ENCODE results near the gene PTPRG.

Gene PTPRG

DNA sequence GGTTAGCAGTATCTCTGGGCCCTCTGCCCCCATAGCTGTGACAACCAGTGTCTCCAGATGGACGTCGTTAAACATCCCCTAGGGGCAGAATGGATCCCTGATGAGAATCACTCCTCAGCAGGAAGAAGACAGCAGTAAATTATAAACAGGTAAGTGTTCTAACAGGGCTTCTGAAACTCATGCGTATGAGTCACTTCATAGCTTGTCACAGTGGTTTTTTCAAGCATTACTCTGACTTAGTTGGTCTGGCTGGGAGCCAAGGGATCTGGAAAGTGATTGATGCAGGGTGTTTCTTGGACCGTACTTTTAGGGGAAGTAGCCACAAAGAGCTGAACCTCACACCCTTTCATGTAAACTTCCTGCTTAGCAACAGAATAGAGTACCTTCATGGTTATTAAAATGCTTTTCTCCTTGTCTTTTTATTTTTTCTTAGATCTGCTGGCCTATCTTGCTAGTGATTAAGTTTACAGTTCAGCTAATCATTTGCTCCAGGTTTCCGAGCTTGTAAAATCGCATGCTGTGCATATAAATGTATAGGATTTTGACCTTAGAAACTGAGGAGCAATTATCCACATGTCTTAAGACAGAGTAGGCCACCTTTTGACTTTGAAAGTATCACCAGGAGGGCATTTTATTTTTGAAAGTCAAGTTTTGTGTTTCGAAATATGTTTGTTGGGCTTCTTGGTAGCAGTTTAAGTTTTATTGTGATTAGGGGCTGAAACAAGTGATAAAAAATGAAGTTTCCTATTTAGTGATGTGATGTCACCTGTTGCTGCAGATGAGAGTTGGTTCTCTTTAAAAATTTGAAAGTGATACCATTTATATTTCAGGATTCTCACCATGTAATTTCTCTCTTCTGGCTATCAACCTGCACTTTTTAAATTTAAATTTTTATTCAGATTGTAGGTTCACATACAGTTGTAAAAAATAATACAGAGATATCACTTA lies 333.9 kb downstream of the PTPRG start:
- ATAC-seq (ENCODE audit: low read depth) (peak; percentile 98), DNase-seq (ENCODE audit: low spot score) (peak; percentile 84)
- no peaks in the 10 kb centered on the region for H3K27me3 ChIP-seq (ENCODE audit: insufficient read depth, poor library complexity, severe bottlenecking)
- H3K27ac ChIP-seq (ENCODE audit: poor library complexity, severe bottlenecking) = peak overlapping the region; percentile 29
- TF ChIP-seq, protein P1, sequence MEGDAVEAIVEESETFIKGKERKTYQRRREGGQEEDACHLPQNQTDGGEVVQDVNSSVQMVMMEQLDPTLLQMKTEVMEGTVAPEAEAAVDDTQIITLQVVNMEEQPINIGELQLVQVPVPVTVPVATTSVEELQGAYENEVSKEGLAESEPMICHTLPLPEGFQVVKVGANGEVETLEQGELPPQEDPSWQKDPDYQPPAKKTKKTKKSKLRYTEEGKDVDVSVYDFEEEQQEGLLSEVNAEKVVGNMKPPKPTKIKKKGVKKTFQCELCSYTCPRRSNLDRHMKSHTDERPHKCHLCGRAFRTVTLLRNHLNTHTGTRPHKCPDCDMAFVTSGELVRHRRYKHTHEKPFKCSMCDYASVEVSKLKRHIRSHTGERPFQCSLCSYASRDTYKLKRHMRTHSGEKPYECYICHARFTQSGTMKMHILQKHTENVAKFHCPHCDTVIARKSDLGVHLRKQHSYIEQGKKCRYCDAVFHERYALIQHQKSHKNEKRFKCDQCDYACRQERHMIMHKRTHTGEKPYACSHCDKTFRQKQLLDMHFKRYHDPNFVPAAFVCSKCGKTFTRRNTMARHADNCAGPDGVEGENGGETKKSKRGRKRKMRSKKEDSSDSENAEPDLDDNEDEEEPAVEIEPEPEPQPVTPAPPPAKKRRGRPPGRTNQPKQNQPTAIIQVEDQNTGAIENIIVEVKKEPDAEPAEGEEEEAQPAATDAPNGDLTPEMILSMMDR (IDR thresholded peaks at IDR 0.05; ENCODE audit: poor library complexity, severe bottlenecking) = no peak
- peaks cover 24% of the 10 kb centered on the region for H3K4me1 ChIP-seq (ENCODE audit: insufficient read depth, poor library complexity, severe bottlenecking)
- no peaks in the 10 kb centered on the region for H3K36me3 ChIP-seq (ENCODE audit: low read depth)
- H3K9me3 ChIP-seq (ENCODE audit: severe bottlenecking) = no peaks in the 10 kb centered on the region
- no peak overlapping the region for H3K4me3 ChIP-seq (ENCODE audit: severe bottlenecking)

DNA sequence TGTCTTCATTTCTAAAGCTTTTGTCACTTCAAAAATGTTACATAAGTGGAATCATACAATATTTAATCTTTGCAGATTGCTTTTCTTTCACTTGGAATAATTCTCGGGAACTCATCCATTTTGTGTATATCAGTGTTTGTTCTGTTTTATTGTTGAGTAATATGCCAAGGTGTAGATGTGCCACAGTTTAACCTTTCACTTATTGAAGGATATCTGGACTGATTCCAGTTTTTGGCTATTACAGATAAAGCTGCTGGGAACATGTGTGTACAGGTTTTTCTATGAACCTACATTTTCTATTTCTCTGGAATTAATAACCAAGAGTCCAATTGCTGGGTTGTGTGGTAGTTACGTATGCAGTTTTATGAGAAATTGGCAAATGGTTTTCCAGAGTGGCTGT lies 334.9 kb downstream of the PTPRG start:
- TF ChIP-seq, protein P1 (IDR thresholded peaks at IDR 0.05; ENCODE audit: poor library complexity, severe bottlenecking) = no peak
- no peaks in the 10 kb centered on the region for H3K9me3 ChIP-seq (ENCODE audit: severe bottlenecking)
- H3K4me1 ChIP-seq (ENCODE audit: insufficient read depth, poor library complexity, severe bottlenecking) = peaks cover 24% of the 10 kb centered on the region
- peak overlapping the region; percentile 29 for H3K27ac ChIP-seq (ENCODE audit: poor library complexity, severe bottlenecking)
- DNase-seq (ENCODE audit: low spot score) (no peak), ATAC-seq (ENCODE audit: low read depth) (no peak)
- no peak overlapping the region for H3K4me3 ChIP-seq (ENCODE audit: severe bottlenecking)
- H3K36me3 ChIP-seq (ENCODE audit: low read depth) = no peaks in the 10 kb centered on the region
- no peaks in the 10 kb centered on the region for H3K27me3 ChIP-seq (ENCODE audit: insufficient read depth, poor library complexity, severe bottlenecking)

DNA sequence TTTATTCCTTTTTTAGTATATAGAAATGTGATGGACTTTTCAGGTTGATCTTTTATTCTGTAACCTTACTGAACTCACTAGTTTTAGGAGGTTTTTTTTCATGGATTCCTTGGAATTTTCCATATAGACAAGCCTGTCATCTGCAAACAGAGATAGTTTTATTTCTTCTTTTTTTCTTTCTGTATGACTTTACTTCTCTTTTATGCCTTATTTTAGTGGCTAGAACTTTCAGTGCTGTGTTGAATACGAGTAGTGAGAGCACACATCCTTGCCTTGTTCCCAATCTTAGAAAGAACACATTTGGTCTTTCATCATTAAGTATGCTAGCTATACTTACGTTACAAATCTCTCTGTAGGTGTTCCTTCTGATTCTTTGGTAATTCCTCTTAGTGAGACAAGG lies 336.5 kb downstream of the PTPRG start:
- DNase-seq (ENCODE audit: low spot score) (no peak), ATAC-seq (ENCODE audit: low read depth) (no peak)
- H3K9me3 ChIP-seq (ENCODE audit: severe bottlenecking) = no peaks in the 10 kb centered on the region
- H3K4me3 ChIP-seq (ENCODE audit: severe bottlenecking) = no peak overlapping the region
- H3K4me1 ChIP-seq (ENCODE audit: insufficient read depth, poor library complexity, severe bottlenecking) = peaks cover 24% of the 10 kb centered on the region
- H3K27me3 ChIP-seq (ENCODE audit: insufficient read depth, poor library complexity, severe bottlenecking) = no peaks in the 10 kb centered on the region
- no peaks in the 10 kb centered on the region for H3K36me3 ChIP-seq (ENCODE audit: low read depth)
- no peak overlapping the region for H3K27ac ChIP-seq (ENCODE audit: poor library complexity, severe bottlenecking)
- TF ChIP-seq, protein P1 (IDR thresholded peaks at IDR 0.05; ENCODE audit: poor library complexity, severe bottlenecking) = no peak

DNA sequence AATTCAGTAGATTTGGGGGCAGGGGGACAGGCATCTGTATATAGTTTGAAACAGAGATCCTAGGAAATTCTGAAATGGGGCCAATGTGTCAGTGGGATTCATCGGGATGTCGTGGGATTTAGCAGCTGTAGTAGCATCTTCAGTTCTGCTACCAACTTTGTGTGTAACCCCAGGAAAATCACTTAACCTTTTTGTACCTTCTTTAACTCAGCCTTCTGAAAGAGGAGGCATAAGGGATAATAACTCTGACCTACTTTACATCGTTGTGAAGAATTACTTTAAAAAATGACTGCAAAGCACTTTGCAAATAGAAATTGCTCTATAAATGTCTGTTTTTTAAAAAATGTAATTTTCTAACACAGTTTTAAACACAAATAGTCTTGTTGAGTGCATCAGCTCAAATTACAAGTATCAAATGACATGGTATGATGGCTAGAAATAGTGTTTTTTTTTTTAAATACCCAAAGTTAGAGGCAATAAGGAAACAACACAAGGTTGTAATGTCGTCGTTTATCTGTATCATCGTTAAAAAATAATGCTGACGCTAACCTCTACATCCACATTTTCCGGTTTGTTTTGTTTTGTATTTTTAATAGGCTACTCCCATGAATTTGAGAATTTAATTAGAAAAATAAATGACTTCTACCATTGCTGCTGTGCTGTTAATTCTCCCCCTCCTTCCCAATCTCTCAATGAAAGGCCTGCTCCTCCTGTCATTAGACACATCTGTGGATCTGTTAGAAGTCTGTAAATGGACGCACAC lies 338.5 kb downstream of the PTPRG start:
- H3K27ac ChIP-seq (ENCODE audit: poor library complexity, severe bottlenecking) = no peak overlapping the region
- H3K9me3 ChIP-seq (ENCODE audit: severe bottlenecking) = no peaks in the 10 kb centered on the region
- H3K27me3 ChIP-seq (ENCODE audit: insufficient read depth, poor library complexity, severe bottlenecking) = no peaks in the 10 kb centered on the region
- peaks cover 26% of the 10 kb centered on the region for H3K4me1 ChIP-seq (ENCODE audit: insufficient read depth, poor library complexity, severe bottlenecking)
- H3K4me3 ChIP-seq (ENCODE audit: severe bottlenecking) = no peak overlapping the region
- H3K36me3 ChIP-seq (ENCODE audit: low read depth) = no peaks in the 10 kb centered on the region
- ATAC-seq (ENCODE audit: low read depth) = no peak
- DNase-seq (ENCODE audit: low spot score) = no peak
- TF ChIP-seq, protein P1 (IDR thresholded peaks at IDR 0.05; ENCODE audit: poor library complexity, severe bottlenecking) = no peak

Data from RWPE2 (cell line).